HUDEP-2 (cell line): ENCODE measurements around the gene PDE8A.

Source experiments
- DNase-seq, 76 experiments: peaks; one replicate each; lab custom pipeline; 2025; ENCODE audit not compliant: unreplicated experiment in 76 of 76; lab: John Stamatoyannopoulos, UW

Gene PDE8A

GRCh38 chr15:85063522-85064079 is 81.9 kb downstream of the PDE8A start:
- no peak for DNase-seq

- no peak for DNase-seq
Observed at GRCh38 chr15:85064710-85065109, 83.1 kb downstream of the PDE8A start.

DNA sequence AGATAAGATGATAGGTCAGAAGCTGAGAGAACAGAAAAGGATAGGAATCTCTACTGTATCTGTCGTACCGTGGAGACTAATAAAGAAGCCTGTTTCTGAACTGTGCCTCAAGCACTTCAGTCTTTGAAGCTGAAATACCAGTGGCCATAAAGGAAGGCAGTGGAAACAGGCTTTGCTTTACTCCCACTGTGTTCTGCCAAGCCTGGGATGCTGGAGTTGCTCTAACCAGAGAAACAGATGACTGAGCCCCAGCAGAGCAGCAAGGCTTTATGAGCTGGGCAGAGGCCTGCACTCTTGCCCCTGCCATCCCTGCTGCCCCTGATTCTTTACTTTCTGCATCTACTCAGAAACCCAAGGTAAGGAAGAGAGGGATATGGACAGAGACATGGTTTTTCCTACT is 89.4 kb downstream of the PDE8A start:
- DNase-seq: no peak

- DNase-seq: no peak
Observed at GRCh38 chr15:85071504-85071903, 89.8 kb downstream of the PDE8A start.

DNA sequence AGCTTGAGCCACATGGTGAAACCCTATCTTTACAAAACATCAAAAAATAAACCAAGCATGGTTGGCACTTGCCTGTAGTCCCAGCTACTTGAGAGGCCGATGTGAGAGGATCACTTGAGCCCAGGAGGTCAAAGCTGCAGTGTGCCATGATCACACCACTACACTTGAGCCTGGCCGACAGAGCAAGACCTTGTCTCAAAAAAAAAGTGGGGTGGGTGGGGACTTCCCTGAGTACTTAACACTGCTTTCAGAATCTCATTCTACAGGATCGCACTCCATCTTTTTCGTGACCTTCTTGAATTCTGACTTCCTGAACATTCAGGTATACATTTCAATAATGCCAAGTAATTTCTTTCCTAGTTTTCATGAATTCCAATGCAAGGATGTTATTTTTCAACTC is 91.3 kb downstream of the PDE8A start:
- DNase-seq: no peak

GRCh38 chr15:85073556-85074194 is 92.0 kb downstream of the PDE8A start:
- no peak for DNase-seq

- DNase-seq: no peak
Observed at GRCh38 chr15:85086855-85087254, 105.2 kb downstream of the PDE8A start.

DNA sequence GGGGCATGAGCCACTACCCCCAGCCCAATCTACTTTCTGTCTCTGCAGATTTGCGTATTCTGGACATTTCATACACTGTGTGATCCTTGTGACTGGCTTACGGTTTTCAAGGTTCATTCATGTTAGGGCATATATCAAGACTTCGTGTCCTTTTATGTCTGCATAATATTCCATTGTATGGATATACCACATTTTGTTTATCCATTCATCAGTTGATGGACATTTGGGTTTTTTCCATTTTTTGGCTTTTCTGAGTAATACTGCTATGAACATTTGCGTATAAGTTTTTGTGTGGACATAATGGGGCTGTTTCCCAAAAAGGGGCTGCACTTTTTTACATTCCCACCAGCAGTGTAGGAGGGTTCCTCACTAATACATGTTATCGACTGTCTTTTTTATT is 106.6 kb downstream of the PDE8A start:
- no peak for DNase-seq

DNA sequence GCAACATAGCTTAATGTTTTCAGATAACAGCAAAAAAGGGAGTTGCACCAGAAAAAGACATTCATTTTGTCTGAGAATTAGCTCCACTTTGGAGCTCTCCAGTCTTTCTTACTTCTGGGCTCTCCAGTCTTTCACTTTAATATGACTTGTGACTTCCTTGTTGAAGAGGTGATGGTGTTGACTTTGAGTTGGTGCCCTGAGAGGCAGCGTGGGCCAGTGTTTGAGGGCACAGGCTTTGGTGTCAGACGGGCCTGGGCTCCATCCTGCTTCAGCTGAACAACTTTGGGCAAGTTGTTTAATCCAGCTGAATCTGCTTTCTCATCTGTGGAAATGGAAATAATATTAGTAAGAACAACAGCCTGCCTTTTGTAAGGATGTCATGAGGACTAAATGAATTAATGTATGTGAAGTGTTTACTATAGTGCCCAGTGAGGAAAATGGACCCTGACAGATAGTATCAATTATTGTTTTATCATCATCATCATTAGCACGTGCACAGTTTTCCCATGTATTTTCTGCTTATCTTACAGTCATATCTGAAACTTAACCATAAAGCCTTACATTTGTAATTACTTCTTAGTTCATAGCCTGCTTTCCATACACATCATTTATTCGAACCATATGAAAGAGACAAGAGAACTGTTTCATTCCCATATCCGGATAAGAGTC is 108.4 kb downstream of the PDE8A start:
- DNase-seq: no peak

GRCh38 chr15:85091990-85092389 is 110.3 kb downstream of the PDE8A start:
- DNase-seq: no peak

DNA sequence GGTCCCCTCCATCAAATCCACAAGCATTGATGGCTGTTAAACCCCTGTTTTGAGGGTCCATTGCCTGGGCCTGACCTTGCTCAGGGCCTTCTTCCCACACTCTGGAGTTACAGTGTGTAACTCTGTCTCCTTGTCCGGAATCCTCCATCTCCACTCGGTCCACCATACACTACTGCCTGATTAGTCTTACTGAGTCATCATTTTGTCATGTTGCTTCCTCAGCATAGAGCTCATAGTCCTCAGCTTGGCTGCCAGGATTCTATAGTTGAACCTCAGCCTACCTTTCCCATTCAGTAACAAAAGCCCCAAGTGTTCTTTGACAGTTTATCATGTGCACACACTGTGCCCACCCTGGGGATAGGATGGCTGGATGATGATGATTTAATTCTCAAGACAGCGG is 113.0 kb downstream of the PDE8A start:
- DNase-seq: no peak

DNA sequence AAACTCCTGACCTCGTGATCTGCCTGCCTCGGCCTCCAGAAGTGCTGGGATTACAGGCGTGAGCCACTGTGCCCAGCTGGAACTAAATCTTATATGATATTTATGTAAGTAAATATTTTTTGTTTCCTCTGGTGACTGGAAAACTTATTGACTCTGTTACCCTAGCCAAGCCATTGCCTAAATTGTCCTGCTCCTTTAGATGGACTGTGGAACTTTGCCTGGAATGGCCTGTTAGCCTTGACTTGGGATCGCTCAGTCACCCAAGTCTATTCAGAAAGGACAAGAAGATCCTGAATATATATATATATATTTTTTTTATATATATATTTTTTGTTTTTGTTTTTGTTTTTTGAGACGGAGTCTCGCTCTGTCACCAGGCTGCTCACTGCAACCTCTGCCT is 113.9 kb downstream of the PDE8A start:
- no peak for DNase-seq

DNA sequence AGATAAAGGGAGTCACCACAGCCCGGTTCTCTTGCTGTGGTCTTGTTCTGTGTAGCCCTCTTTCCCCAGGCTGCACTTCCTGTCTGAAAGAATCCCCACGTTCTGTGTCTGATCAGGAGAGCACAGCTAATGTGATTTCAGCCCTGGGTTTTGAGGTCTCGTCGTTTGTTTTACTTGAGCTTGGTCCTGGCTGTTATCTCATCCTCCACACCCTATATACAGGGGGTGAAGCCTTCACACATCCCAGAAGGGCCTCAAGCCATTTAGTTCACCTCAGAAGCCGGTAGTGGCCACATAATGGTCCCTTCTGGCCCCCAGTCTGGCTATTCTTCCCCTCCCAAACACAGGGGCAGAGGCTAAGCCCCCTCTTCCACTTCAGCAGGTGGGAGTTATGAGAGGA is 115.6 kb downstream of the PDE8A start:
- DNase-seq: no peak

DNA sequence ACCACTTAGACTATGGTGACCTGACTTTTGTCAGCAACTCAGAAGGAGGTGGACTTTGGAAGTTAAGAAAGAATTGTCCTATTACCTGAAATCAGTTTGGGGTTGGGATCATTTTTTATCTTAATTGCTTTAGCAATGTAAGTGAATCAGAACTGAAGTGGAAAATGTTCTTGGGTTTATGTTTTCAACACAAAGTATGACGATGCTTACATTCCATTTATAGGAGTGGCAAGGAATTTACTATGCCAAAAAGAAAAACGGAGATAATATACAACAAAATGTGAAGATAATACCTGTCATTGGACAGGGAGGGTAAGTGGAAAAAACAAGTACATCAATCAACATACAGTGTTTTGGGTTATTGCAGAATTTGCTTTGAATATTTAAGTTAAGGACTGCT is 116.1 kb downstream of the PDE8A start:
- no peak for DNase-seq

- DNase-seq: no peak
Observed at GRCh38 chr15:85099195-85099803, 117.6 kb downstream of the PDE8A start.

- DNase-seq: no peak
Observed at GRCh38 chr15:85100186-85100937, 118.7 kb downstream of the PDE8A start.

- DNase-seq: no peak
Observed at GRCh38 chr15:85104584-85104983, 122.9 kb downstream of the PDE8A start.

DNA sequence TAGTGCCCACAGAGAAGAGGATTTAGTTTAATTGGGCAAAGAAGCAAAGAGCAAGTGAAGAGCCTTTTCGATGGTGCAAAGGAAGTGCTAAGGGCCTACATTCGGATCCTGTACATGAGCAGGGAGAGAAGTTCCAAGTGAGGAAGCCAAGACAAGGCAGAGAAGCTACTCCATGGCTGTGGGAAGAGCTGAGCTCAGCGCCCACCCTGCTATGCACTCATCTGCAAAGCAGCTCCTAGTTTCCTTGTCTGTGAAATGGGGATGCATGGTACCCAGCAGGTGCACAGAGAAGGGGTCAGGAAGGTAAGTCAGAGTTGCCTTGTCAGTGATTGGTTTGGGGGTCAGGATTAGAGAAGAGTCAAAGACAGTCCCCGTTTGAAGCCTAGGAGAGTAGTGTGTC is 126.5 kb downstream of the PDE8A start:
- DNase-seq: no peak

- no peak for DNase-seq
Observed at GRCh38 chr15:85109333-85109732, 127.7 kb downstream of the PDE8A start.

GRCh38 chr15:85112997-85113396 is 131.3 kb downstream of the PDE8A start:
- DNase-seq: no peak

DNA sequence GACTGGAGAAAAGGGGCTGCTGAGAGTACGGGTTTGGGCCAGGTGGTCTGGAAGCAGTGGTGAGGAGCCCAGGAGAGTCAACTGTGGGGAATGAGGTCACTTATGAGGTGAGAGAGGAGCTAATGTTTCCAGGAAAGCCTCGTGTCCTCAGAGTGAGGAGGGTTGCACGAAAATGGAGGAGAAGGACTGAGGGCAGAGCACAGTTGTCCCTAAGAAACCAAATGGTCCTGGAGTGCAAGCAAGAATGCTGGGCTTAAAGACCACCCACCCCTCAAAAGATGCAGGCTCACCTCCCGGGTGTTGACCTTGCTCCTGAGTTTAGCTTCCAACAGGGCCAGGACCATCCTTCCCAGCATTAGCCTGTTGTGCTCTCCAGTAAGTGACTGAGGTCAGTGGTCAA is 133.2 kb downstream of the PDE8A start:
- DNase-seq: no peak
